PFSK-1 (cell line): ENCODE data around the gene CABP4.

Experiments used
- FOXP2 ChIP-seq: optimal IDR thresholded peaks from 2 replicates; pipeline ENCODE3; 2011; ENCODE audit warnings: borderline replicate concordance, control low read depth, inconsistent platforms; ENCODE audit not compliant: insufficient read depth; ENCODE audit errors: extremely low read length, extremely low read depth
- POLR2AphosphoS5 ChIP-seq: IDR thresholded peaks from 2 replicates; pipeline ENCODE4 v1.6.1; 2012; ENCODE audit warnings: low read depth, mild to moderate bottlenecking, control low read depth, low read length, moderate library complexity
- SIN3A ChIP-seq: IDR thresholded peaks from 2 replicates; pipeline ENCODE4 v1.6.1; 2012; ENCODE audit warnings: mild to moderate bottlenecking, low read length, moderate library complexity, borderline replicate concordance; ENCODE audit not compliant: insufficient read depth
- TAF1 ChIP-seq: IDR thresholded peaks from 2 replicates; pipeline ENCODE4 v1.6.1; 2012; ENCODE audit warnings: low read length, control low read depth, borderline replicate concordance; ENCODE audit not compliant: insufficient read depth
- TF ChIP-seq, protein P1 (sequence below), 2 experiments: IDR thresholded peaks; 2 replicates each; pipeline versions ENCODE4 v1.6.1 to v1.8.0; 2011 to 2012; ENCODE audit warnings: low read depth in 2 of 2, low read length in 2 of 2, control low read depth in 1 of 2, inconsistent platforms in 1 of 2, mild to moderate bottlenecking in 1 of 2, moderate library complexity in 1 of 2; ENCODE audit not compliant: insufficient read depth in 1 of 2

Gene CABP4

DNA sequence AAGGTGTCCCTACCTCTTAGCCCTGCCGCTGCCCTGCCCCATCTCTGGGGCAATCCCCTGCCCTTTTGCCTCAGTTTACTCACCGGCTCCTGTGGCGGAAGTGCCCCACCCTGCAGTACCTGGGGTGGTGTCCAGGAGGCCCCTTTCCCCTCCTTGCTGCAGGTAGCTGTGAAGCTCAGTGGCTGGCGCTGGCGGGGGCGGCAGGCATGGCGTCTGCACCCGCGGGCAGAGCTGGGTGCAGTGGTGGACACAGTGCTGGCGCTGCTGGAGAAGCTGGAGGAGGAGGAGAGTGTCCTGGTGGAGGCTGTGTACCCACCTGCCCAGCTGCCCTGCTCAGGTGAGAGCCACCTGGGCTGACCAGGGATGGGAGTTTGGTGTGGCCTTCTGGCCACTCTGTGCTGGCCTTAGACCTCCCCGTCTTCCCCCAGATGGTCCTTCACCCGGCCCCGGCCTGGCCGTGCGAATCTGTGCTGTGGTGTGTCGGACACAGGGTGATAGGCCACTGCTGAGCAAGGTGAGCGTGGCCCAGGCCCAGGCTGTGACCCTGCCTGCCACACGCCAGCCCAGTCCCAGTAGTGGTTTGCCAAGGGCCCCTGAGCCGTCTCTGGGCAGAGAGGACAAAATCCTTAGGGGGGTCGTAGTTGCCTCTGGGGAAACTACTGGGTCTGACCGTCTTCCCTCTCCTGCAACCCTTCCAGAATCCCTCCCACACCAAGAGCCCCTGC lies 35.7 kb upstream of the CABP4 start:
- TF ChIP-seq TAF1 = no peak
- TF ChIP-seq POLR2AphosphoS5 = no peak
- TF ChIP-seq, protein P1, sequence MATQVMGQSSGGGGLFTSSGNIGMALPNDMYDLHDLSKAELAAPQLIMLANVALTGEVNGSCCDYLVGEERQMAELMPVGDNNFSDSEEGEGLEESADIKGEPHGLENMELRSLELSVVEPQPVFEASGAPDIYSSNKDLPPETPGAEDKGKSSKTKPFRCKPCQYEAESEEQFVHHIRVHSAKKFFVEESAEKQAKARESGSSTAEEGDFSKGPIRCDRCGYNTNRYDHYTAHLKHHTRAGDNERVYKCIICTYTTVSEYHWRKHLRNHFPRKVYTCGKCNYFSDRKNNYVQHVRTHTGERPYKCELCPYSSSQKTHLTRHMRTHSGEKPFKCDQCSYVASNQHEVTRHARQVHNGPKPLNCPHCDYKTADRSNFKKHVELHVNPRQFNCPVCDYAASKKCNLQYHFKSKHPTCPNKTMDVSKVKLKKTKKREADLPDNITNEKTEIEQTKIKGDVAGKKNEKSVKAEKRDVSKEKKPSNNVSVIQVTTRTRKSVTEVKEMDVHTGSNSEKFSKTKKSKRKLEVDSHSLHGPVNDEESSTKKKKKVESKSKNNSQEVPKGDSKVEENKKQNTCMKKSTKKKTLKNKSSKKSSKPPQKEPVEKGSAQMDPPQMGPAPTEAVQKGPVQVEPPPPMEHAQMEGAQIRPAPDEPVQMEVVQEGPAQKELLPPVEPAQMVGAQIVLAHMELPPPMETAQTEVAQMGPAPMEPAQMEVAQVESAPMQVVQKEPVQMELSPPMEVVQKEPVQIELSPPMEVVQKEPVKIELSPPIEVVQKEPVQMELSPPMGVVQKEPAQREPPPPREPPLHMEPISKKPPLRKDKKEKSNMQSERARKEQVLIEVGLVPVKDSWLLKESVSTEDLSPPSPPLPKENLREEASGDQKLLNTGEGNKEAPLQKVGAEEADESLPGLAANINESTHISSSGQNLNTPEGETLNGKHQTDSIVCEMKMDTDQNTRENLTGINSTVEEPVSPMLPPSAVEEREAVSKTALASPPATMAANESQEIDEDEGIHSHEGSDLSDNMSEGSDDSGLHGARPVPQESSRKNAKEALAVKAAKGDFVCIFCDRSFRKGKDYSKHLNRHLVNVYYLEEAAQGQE (IDR thresholded peaks at IDR 0.05; ENCODE audit: insufficient read depth in 1 of 2, low read depth in 2 of 2, low read length in 2 of 2) = no peak
- no peak for TF ChIP-seq FOXP2
- no peak for TF ChIP-seq SIN3A

DNA sequence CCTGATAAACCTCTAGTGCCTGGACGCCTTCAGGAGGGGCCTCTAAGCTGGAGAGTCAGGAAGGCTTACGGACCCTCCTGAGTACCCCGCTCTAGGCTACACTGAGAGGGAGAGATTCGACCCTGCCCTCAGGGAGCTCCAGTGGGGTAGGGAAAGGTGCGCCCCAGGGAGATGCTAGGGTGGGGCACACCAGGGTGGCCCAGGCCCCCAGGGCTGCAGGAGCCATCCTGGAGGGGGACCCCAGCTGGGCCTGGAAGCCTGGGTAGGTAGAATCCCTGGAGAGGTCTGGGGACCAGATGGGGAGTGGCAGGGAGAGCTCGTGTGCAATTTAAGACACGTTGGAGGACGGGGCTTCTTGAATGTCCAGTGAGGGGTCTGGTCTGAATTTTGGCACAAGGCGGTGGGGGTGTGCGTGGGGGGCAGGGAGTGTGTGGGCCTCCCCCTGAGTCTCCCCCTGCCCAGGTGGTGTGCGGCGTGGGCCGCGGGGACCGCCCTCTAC lies 35.0 kb upstream of the CABP4 start:
- TF ChIP-seq POLR2AphosphoS5 (no peak), SIN3A (no peak), TAF1 (no peak), FOXP2 (no peak)
- TF ChIP-seq, protein P1 (IDR thresholded peaks at IDR 0.05; ENCODE audit: insufficient read depth in 1 of 2, low read depth in 2 of 2, low read length in 2 of 2) = no peak

DNA sequence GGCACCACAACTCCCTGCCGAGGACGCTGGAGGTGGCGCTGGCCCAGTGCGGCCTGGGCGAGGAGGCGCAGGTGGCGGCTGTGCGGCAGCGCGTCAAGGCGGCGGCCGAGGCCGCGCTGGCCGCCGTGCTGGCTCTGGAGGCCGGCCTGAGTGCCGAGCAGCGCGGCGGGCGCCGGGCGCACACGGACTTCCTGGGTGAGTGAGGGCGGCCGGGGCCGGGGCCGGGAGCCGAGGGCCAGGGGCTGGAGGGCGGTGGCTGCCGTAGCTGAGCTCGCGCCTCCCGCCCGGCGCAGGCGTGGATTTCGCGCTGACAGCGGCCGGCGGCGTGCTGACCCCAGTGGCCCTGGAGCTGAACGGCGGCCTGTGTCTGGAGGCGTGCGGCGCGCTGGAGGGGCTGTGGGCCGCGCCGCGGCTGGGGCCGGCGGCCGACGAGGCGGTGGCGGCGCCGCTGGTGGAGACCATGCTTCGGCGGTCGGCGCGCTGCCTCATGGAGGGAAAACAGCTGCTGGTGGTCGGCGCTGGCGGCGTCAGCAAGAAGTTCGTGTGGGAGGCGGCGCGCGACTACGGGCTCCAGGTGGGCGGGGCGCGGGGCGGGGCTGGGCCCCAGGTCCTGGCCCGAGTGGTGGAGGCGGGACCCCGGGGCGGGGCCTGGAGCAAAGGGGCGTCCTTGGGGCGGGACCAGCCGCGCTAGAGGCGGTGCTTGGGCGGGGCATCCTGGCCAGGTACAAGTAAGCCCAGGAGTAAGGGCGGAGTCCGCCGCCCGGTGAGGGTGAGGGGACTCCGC lies 34.3 kb upstream of the CABP4 start:
- TF ChIP-seq, protein P1 (IDR thresholded peaks at IDR 0.05; ENCODE audit: insufficient read depth in 1 of 2, low read depth in 2 of 2, low read length in 2 of 2) = no peak
- TF ChIP-seq POLR2AphosphoS5 (peak; percentile 53; the same call in 1 of the 2 replicates), TAF1 (peak; percentile 60; the same call in 1 of the 2 replicates), SIN3A (no peak), FOXP2 (peak; percentile 50)

DNA sequence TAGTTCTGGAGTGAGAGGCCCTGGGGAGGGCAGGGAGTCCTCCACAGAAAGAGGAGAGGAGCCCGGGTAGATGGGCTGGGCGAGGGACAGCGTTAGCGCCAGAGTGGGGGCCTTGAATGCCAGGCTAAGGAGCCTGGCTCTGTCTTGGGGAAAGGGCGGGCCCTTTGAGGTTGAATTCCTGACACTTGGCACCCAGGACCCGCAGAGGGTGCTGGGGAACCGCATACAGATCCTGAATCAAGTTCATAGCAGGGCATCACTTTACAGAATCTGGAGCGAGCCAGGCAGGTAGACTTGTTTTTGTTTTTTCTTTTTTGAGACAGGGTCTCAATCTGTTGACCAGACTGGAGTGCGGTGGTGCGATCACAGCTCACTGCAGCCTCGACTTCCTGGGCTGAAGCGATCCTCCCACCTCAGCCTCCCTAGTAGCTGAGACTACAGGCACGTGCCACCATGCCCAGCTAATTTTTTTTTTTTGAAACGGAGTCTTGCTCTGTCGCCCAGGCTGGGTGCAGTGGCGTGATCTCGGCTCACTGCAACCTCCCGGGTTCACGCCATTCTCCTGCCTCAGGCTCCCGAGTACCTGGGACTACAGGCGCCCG lies 33.6 kb upstream of the CABP4 start:
- TF ChIP-seq POLR2AphosphoS5 = no peak
- no peak for TF ChIP-seq SIN3A
- TF ChIP-seq, protein P1 (IDR thresholded peaks at IDR 0.05; ENCODE audit: insufficient read depth in 1 of 2, low read depth in 2 of 2, low read length in 2 of 2) = no peak
- no peak for TF ChIP-seq TAF1
- TF ChIP-seq FOXP2 = no peak
